WTC11 (cell line): ENCODE data around the gene CELSR1. TPM values are rescaled to one million over a fixed set of nuclear protein-coding genes. Genes with fewer than 3 reads are reported as not detected.
A peak's percentile ranks its signal among the peaks of the same experiment; 100 is the strongest.
"Not testable (repeated sequence)": the region's sequence is repeated elsewhere in the genome, so short reads cannot be mapped to it uniquely, and the experiment has no call there.

Experiments used
- ATAC-seq: fragments of 200-7000 bp; cut with Tn5 transposase; 2 replicates; pipeline ENCODE4 v1.10.0; 2021; ENCODE audit warnings: mild to moderate bottlenecking, moderate library complexity
- CTCF ChIA-PET: fragments of 300-600 bp; sonication (Branson Sonifier 250); formaldehyde crosslinking; loops from one replicate; lab custom pipeline; 2021; ENCODE audit warnings: antibody characterized with exemption; lab: Charles Lee
- POLR2A ChIA-PET: fragments of 350-600 bp; sonication (Branson Sonifier 250); formaldehyde crosslinking; loops from one replicate; lab custom pipeline; 2021; ENCODE audit warnings: antibody characterized with exemption; lab: Charles Lee
- DNase-seq: peaks from one replicate; pipeline ENCODE4 v3.0.0; 2021; ENCODE audit warnings: low spot score
- H3K27ac Mint-ChIP-seq: 2 replicates; pipeline ENCODE4 v1.8.0; 2021; ENCODE audit warnings: mixed read lengths
- H3K27me3 Mint-ChIP-seq: 2 replicates; pipeline ENCODE4 v1.8.0; 2021; ENCODE audit warnings: low read depth, mild to moderate bottlenecking, moderate library complexity, mixed read lengths
- H3K36me3 Mint-ChIP-seq: 2 replicates; pipeline ENCODE4 v1.8.0; 2021; ENCODE audit warnings: mixed read lengths
- H3K4me1 Mint-ChIP-seq: 2 replicates; pipeline ENCODE4 v1.8.0; 2022; ENCODE audit warnings: mixed read lengths
- H3K4me3 Mint-ChIP-seq: 2 replicates; pipeline ENCODE4 v1.8.0; 2021; ENCODE audit warnings: mild to moderate bottlenecking, moderate library complexity, mixed read lengths
- H3K9me3 Mint-ChIP-seq: 2 replicates; pipeline ENCODE4 v1.8.0; 2021; ENCODE audit warnings: mixed read lengths
- FOXK1 ChIP-seq: sonication (generic); formaldehyde crosslinking; IDR thresholded peaks from 2 replicates; pipeline ENCODE4 v1.8.0; 2022; ENCODE audit warnings: mild to moderate bottlenecking, moderate library complexity, missing genetic modification reagents
- JAZF1 ChIP-seq: fragments of 250-450 bp; sonication (Bioruptor Pico); IDR thresholded peaks from 2 replicates; pipeline ENCODE4 v1.9.0; 2021; ENCODE audit warnings: moderate library complexity, mild to moderate bottlenecking, inconsistent platforms
- KAT7 ChIP-seq: sonication (generic); formaldehyde crosslinking; IDR thresholded peaks from 2 replicates; pipeline ENCODE4 v1.8.1; 2023; ENCODE audit warnings: missing genetic modification reagents, mild to moderate bottlenecking, borderline replicate concordance
- MXD4 ChIP-seq: fragments of 250-450 bp; sonication (Bioruptor Pico); IDR thresholded peaks from 2 replicates; pipeline ENCODE4 v1.8.0; 2021; ENCODE audit warnings: mild to moderate bottlenecking, moderate library complexity, borderline replicate concordance
- NFATC4 ChIP-seq: fragments of 250-450 bp; sonication (Bioruptor Pico); IDR thresholded peaks from 2 replicates; pipeline ENCODE4 v1.9.0; 2021; ENCODE audit warnings: mild to moderate bottlenecking
- NFYB ChIP-seq: sonication (generic); formaldehyde crosslinking; conservative IDR thresholded peaks from 2 replicates; pipeline ENCODE4 v1.8.0; 2022; ENCODE audit warnings: low read depth, missing genetic modification reagents
- PRRX2 ChIP-seq: fragments of 250-450 bp; sonication (Bioruptor Pico); IDR thresholded peaks from 2 replicates; pipeline ENCODE4 v1.8.0; 2021; ENCODE audit warnings: mild to moderate bottlenecking
- SOX15 ChIP-seq: fragments of 250-450 bp; sonication (Bioruptor Pico); IDR thresholded peaks from 2 replicates; pipeline ENCODE4 v1.9.0; 2021; ENCODE audit warnings: mild to moderate bottlenecking
- SP1 ChIP-seq: sonication (generic); formaldehyde crosslinking; conservative IDR thresholded peaks from 2 replicates; pipeline ENCODE4 v1.8.1; 2022; ENCODE audit warnings: missing genetic modification reagents
- TEAD1 ChIP-seq: sonication (generic); formaldehyde crosslinking; IDR thresholded peaks from 2 replicates; pipeline ENCODE4 v1.8.0; 2022; ENCODE audit warnings: mild to moderate bottlenecking, missing genetic modification reagents
- TEAD4 ChIP-seq: sonication (generic); formaldehyde crosslinking; IDR thresholded peaks from 2 replicates; pipeline ENCODE4 v1.8.0; 2022; ENCODE audit warnings: mild to moderate bottlenecking, missing genetic modification reagents
- ZBTB21 ChIP-seq: sonication (generic); formaldehyde crosslinking; IDR thresholded peaks from 2 replicates; pipeline ENCODE4 v1.8.1; 2023; ENCODE audit warnings: mild to moderate bottlenecking, missing genetic modification reagents, borderline replicate concordance
- ZNF138 ChIP-seq: sonication (generic); formaldehyde crosslinking; conservative IDR thresholded peaks from 2 replicates; pipeline ENCODE4 v1.8.1; 2022; ENCODE audit warnings: mild to moderate bottlenecking, moderate library complexity, missing genetic modification reagents
- ZNF219 ChIP-seq: sonication (generic); formaldehyde crosslinking; IDR thresholded peaks from 2 replicates; pipeline ENCODE4 v1.8.0; 2023; ENCODE audit warnings: missing genetic modification reagents, mild to moderate bottlenecking, borderline replicate concordance
- ZNF232 ChIP-seq: sonication (generic); formaldehyde crosslinking; IDR thresholded peaks from 2 replicates; pipeline ENCODE4 v1.8.0; 2022; ENCODE audit warnings: mild to moderate bottlenecking, missing genetic modification reagents
- ZNF281 ChIP-seq: sonication (generic); formaldehyde crosslinking; IDR thresholded peaks from 2 replicates; pipeline ENCODE4 v1.8.0; 2023; ENCODE audit warnings: mild to moderate bottlenecking, missing genetic modification reagents
- ZNF396 ChIP-seq: fragments of 250-450 bp; sonication (Bioruptor Pico); IDR thresholded peaks from 2 replicates; pipeline ENCODE4 v1.8.0; 2021; ENCODE audit warnings: mild to moderate bottlenecking, moderate library complexity, borderline replicate concordance
- total RNA-seq: library from RNA; stranded (reverse); gene quantifications from 3 replicates; pipeline ENCODE4 v1.2.3, GENCODE V29; 2021
- TF ChIP-seq, protein P1 (sequence below): sonication (generic); formaldehyde crosslinking; IDR thresholded peaks from 2 replicates; pipeline ENCODE4 v1.8.0; 2022; ENCODE audit warnings: mild to moderate bottlenecking, missing genetic modification reagents
- TF ChIP-seq, protein P2 (sequence below): fragments of 250-450 bp; sonication (Bioruptor Pico); IDR thresholded peaks from 2 replicates; pipeline ENCODE4 v1.8.0; 2021; ENCODE audit warnings: mild to moderate bottlenecking
- TF ChIP-seq, protein P3 (sequence below): fragments of 250-450 bp; sonication (Bioruptor Pico); IDR thresholded peaks from 2 replicates; pipeline ENCODE4 v1.9.0; 2021; ENCODE audit warnings: moderate library complexity, mild to moderate bottlenecking, inconsistent platforms, borderline replicate concordance

Gene CELSR1
- total RNA-seq, 1 experiment from 2014 or later = 16.8 TPM

DNA sequence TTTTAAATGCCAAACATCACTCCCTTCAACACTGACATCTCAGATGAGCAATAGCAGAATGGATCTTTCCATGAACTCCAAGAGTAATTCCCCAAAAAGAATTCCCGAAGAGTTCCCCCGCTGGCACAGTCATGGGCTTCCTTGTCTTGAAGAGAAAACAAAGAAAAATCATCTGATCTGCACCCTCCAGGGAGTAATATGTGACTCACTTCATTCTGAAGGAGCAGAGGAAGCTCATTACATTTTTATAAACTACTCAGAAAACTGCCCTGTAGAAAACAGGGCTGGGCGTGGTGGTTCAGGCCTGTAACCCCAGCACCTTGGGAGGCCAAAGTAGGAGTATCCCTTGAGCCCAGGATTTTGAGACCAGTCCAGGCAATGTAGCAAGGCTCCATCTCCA is 35.7 kb downstream of the CELSR1 start:
- ChIA-PET POLR2A (no interaction called here), CTCF (interaction anchor here (2.0 kb wide), 1 partner anchor 134 kb away, joined by 11 read pairs; no protein-coding TSS in a partner anchor)
- Mint-ChIP-seq H3K4me3 (no peak overlapping the region), H3K36me3 (no peaks in the 10 kb centered on the region), H3K9me3 (no peaks in the 10 kb centered on the region), H3K4me1 (peaks cover 23% of the 10 kb centered on the region), H3K27ac (0 out of 2 replicates have a peak overlapping the region, but pooled peaks have one; percentile 19), H3K27me3 (no peaks in the 10 kb centered on the region)
- DNase-seq (no peak), ATAC-seq (no peak)
- no peak for TF ChIP-seq ZNF232 (CRISPR knock-in tag)
- no peak for TF ChIP-seq PRRX2
- TF ChIP-seq KAT7 = no peak
- no peak for TF ChIP-seq SP1
- no peak for TF ChIP-seq NFYB (CRISPR knock-in tag)
- TF ChIP-seq TEAD4 (CRISPR knock-in tag) = no peak
- TF ChIP-seq, protein P1, sequence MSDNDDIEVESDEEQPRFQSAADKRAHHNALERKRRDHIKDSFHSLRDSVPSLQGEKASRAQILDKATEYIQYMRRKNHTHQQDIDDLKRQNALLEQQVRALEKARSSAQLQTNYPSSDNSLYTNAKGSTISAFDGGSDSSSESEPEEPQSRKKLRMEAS (CRISPR knock-in tag) = no peak
- TF ChIP-seq TEAD1 = no peak
- TF ChIP-seq ZBTB21 (CRISPR knock-in tag) = no peak
- TF ChIP-seq, protein P2, sequence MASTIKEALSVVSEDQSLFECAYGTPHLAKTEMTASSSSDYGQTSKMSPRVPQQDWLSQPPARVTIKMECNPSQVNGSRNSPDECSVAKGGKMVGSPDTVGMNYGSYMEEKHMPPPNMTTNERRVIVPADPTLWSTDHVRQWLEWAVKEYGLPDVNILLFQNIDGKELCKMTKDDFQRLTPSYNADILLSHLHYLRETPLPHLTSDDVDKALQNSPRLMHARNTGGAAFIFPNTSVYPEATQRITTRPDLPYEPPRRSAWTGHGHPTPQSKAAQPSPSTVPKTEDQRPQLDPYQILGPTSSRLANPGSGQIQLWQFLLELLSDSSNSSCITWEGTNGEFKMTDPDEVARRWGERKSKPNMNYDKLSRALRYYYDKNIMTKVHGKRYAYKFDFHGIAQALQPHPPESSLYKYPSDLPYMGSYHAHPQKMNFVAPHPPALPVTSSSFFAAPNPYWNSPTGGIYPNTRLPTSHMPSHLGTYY = no peak
- TF ChIP-seq ZNF396 (CRISPR knock-in tag) = no peak
- TF ChIP-seq, protein P3, sequence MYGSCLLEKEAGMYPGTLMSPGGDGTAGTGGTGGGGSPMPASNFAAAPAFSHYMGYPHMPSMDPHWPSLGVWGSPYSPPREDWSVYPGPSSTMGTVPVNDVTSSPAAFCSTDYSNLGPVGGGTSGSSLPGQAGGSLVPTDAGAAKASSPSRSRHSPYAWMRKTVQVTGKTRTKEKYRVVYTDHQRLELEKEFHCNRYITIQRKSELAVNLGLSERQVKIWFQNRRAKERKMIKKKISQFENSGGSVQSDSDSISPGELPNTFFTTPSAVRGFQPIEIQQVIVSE = no peak
- TF ChIP-seq ZNF138 (CRISPR knock-in tag) = no peak
- TF ChIP-seq FOXK1 (CRISPR knock-in tag) = no peak
- TF ChIP-seq SOX15 = no peak
- TF ChIP-seq ZNF281 (CRISPR knock-in tag) = no peak
- TF ChIP-seq NFATC4 = no peak

DNA sequence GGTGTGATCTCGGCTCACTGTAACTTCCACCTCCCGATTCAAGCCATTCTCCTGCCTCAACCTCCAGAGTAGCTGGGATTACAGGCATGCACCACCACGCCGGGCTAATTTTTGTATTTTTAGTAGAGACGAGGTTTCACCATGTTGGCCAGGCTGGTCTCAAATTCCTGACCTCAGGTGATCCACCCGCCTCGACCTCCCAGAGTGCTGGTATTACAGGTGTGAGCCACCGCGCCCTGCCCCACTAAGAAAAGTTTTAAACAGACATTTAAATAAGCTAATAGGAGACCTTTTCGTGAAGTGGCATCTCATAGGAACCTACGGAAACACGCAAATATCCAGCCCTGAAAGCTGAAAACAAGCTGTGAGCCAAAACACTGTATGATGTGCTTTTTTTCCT is 36.2 kb downstream of the CELSR1 start:
- ATAC-seq, H3K36me3 Mint-ChIP-seq, H3K27me3 Mint-ChIP-seq, POLR2A ChIA-PET, H3K9me3 Mint-ChIP-seq, DNase-seq, H3K4me3 Mint-ChIP-seq: not testable (repeated sequence)
- peaks cover 23% of the 10 kb centered on the region for H3K4me1 Mint-ChIP-seq
- H3K27ac Mint-ChIP-seq = 0 out of 2 replicates have a peak overlapping the region, but pooled peaks have one; percentile 19
- CTCF ChIA-PET = interaction anchor here (1.0 to 2.0 kb wide), 2 partner anchors 13 to 134 kb away, joined by 3 to 11 read pairs; no protein-coding TSS in a partner anchor

GRCh38 chr22:46500201-46500600 is 37.2 kb downstream of the CELSR1 start:
- H3K9me3 Mint-ChIP-seq = no peaks in the 10 kb centered on the region
- POLR2A ChIA-PET = interaction anchor here (0.6 to 0.8 kb wide), 2 partner anchors 12 to 36 kb away, joined by 3 read pairs; no protein-coding TSS in a partner anchor
- no peaks in the 10 kb centered on the region for H3K36me3 Mint-ChIP-seq
- ATAC-seq = peak; percentile 95
- H3K4me1 Mint-ChIP-seq = peaks cover 23% of the 10 kb centered on the region
- no peaks in the 10 kb centered on the region for H3K27me3 Mint-ChIP-seq
- H3K4me3 Mint-ChIP-seq = peak overlapping the region; percentile 42; the same call in 1 of the 2 replicates
- peak; percentile 76 for DNase-seq
- TF ChIP-seq MXD4 (CRISPR knock-in tag) (no peak), PRRX2 (no peak), JAZF1 (CRISPR knock-in tag) (no peak), ZNF219 (no peak)
- CTCF ChIA-PET = interaction anchor here (0.6 to 2.0 kb wide), 6 partner anchors 10 to 132 kb away, joined by 3 to 11 read pairs (median 3); no protein-coding TSS in a partner anchor
- H3K27ac Mint-ChIP-seq = no peak overlapping the region
